HG02840 (cell line): ENCODE data around the gene PLA2G4C.

Experiments used
- ATAC-seq: cut with Tn5 transposase; IDR thresholded peaks from one replicate; pipeline ENCODE4 v1.9.1; 2021; ENCODE audit warnings: mild to moderate bottlenecking, moderate library complexity, moderate number of reproducible peaks; ENCODE audit not compliant: unreplicated experiment, low FRiP score

Gene PLA2G4C

DNA sequence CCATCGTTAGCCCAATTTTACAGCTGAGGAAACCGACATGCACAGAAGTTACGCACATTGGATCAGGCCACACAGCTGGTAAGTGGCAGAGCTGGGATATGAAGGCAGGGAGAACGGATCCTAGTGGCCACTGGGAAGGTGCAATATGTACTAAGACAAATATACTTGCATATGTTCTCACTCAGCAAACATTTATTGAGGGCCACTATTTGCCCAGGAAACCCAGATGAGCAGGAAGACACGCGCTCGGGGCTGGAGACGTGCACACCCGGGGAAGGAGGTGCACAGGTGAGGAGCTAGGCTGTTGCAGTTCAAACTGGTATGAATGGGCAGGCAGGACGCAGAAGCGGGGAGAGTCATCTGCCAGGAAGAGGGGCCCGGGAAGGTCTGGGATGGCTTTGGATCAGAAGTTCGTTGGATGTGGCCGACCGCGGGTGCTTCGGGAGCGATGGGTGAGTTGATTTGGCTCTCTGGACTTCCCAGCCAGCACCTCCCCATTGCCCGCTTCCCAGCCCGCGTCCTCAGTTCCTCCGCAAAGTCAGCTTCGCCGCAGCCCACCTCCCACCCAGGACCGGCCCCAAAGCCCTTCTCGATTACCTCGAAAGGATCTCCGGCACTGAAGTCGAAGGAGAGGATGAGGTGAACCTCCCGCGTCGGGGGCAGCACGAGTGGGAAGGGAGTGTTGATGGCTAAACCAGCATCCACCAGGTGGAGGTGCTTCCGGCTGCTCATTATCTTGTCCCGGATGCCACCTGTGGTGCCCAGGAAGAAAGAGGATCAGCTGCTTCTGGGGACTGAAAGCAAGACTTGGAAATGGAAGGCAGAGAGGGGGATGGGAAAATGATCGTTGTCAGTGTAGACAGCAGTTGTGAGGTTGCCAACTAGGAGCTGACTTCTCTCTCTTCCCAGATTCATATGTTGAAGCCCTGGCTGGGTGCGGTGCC is 48.9 kb downstream of the PLA2G4C start:
- ATAC-seq, result no peak

GRCh38 chr19:48060381-48060780 is 50.2 kb downstream of the PLA2G4C start:
- no peak for ATAC-seq

GRCh38 chr19:48059331-48059730 is 51.3 kb downstream of the PLA2G4C start:
- ATAC-seq, result no peak

DNA sequence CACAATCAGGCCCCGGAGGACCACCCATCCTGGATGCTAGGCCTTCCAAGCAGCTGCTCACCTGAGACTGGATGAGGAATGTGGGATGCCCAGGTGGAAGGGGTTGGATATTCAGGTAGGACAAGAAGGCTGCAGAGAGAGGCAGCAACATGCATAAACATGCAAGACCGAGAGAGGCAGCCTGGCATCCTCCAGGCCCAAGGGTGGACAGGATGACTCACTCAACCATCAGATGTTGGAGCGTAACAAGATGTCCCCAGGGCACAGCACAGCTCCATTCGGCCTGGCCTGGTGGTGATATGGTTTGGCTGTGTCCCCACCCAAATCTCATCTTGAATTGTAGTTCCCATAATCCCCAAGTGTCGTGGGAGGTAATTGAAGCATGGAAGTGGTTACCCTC is 56.8 kb downstream of the PLA2G4C start:
- no peak for ATAC-seq

GRCh38 chr19:48053076-48053475 is 57.5 kb downstream of the PLA2G4C start:
- no peak for ATAC-seq

- ATAC-seq, result no peak
Observed at GRCh38 chr19:48051335-48052033, 59.1 kb downstream of the PLA2G4C start.

GRCh38 chr19:48044561-48044960 is 66.1 kb downstream of the PLA2G4C start:
- ATAC-seq, result no peak

GRCh38 chr19:48043675-48044258 is 66.8 kb downstream of the PLA2G4C start, which contains the start of gene CABP5:
Gene CABP5 (minus strand): TSS chr19:48044079. CDS start chr19:48043922, 157 bp downstream.
- no peak for ATAC-seq

- ATAC-seq, result no peak
Observed at GRCh38 chr19:48041877-48042580, 68.6 kb downstream of the PLA2G4C start.

GRCh38 chr19:48036765-48037164 is 73.9 kb downstream of the PLA2G4C start:
- no peak for ATAC-seq

DNA sequence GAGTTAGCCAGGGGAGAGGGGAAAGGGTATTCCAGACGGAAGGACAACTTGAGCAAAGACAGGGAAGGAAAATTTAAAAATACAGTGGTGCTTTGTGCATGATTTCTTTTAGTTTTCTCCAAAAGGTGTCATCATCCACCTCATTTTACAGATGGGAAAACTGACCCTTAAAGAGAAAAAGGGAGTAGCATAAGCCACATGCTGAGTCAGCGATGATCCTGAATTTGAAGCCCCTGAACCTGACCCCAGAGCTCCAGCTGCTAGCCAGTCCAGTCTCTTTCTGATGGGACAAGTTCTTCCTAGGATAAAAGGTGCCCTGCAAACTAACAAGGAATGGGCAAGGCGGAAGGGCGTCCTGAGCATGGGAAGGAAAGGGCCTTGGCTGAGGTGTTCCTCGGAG is 77.0 kb downstream of the PLA2G4C start:
- no peak for ATAC-seq

DNA sequence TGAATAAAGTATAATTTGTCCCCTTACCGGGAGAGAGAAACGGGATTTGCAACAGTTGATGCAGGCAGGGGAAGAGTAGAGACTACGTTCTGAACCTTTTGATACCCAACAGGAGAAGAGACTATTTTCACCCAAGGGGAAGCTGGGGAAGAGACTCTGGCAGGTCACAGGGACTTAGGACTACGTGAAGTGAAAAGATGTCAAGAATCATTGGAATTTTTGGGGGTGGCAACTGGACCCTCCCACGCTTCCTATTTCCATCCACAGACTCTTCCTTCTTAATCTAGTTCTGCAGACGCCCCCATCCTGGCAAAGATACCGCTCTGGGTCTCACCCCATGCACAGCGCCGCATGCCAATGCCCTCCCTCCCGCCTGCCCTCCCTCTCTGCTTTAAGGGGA is 80.5 kb downstream of the PLA2G4C start:
- ATAC-seq, result no peak

DNA sequence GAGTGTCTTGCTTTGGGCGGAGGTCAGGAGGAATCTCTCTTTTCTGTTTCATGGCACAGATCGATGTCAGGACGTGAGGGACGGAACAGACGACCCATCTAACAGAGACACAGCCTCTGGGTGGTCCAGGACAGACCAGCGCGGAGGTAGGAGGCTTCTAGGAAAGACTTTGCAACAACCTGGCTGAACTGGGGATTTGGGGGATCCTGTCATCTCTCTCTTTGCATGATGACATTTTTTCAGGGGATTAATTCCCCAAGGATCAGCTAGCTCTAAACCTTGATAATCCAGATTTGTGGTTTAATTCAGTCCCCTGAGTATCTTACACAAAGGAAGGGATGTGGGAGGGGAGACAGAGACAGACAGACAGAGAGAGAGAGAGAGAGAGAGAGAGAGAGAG is 81.2 kb downstream of the PLA2G4C start:
- no peak for ATAC-seq

GRCh38 chr19:48025480-48025879 is 85.1 kb downstream of the PLA2G4C start:
- ATAC-seq, result no peak

GRCh38 chr19:48023518-48023917 is 87.1 kb downstream of the PLA2G4C start:
- ATAC-seq, result no peak

DNA sequence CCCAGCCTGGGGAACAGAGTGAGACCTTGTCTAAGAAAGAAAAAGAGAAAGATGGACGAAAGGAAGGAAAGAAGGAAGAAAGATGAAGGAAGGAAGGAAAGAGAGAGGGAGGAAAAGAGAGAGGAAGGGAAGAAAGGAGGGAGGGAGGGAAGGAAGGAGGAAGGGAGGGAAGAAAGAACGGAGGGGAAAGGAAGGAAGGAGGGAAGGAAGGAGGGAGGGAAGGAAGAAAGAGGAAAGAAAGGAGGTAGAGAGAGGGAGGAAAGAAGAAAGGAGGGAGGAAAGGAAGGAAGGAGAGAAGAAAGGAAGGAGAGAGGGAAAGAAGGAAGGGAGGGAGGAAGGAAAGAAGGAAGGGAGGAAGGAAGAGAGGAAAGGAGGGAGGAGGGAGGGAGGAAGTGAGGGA is 87.6 kb downstream of the PLA2G4C start:
- no peak for ATAC-seq

DNA sequence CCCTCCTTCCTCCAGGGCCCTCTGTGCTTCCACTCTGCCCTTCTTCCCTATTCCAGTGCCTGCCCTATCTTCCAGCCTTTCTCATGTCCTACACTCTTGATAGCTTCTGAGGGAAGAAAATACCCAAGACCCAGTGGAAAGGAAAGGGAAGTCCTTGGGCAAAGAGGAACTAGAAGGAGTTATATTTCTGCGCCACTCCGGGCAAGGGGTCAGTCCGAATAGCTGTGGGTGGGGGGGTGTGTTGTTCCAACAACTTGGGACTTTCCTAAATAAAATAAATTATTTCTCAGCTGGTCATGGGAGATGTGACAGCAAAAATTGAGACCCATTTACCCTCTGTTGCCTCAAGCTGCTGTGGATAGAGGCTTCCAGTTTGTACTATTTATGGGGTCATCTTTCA is 89.9 kb downstream of the PLA2G4C start:
- no peak for ATAC-seq

GRCh38 chr19:48010932-48011758 is 99.5 kb downstream of the PLA2G4C start:
- no peak for ATAC-seq

- no peak for ATAC-seq
Observed at GRCh38 chr19:48006762-48007161, 103.9 kb downstream of the PLA2G4C start.

GRCh38 chr19:48004236-48004635 is 106.4 kb downstream of the PLA2G4C start:
- no peak for ATAC-seq
